K562 treated with DMSO at 1 percent for 4 hours (cell line): ENCODE results near the gene TBC1D9B. TPM values are rescaled to one million over a fixed set of nuclear protein-coding genes. Genes with fewer than 3 reads are reported as not detected.

Experiments used
- total RNA-seq: library from RNA; unstranded; fragments of 300-600 nt; gene quantifications from 2 replicates; pipeline ENCODE4 v1.2.3, GENCODE V29; 2022; ENCODE audit not compliant: insufficient read depth

The TBC1D9B gene
- 30.2 and 34.9 TPM in 2 replicates for total RNA-seq

DNA sequence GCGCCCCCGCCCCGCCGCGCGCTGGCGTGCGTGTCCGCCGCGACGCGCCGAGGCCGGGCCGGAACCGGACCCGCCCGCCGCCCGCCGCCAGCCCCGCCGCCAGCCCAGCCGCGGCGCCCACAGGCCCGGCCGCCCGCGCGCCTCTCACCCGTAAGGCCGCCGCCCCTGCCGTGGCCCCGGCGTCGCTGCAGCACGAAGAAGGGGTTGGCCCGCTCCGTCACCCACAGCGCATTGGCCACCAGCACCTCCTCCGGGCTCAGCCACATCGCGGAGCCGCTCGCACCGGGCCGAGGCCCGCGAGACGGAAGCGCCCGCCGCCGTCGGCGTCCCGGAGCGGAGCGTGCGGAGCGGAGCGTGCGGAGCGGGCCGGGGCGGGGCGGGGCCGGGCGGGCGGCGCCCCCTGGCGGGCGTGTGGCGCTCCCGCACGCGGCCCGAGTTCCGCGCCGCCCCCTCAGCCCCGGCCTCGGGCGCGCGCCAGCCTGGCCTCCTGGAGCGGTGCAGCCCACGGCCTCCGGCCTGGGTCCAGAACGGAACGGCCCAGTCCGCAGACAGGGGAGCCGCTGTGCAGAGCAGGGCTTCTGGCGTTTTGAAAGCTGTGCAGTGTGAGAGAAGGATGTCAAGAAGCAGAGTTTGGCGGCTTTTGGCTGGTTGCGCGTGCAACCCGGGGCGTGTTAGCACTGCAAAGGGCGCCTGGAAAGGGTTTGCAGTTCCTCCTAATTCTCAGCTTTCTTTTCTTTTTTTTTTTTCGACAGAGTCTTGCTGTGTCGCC lies at the start of gene TBC1D9B:
Gene TBC1D9B (minus strand): TSS at position 342 of the 769 bp plus-strand sequence. CDS start 76 bp downstream, at position 266.

DNA sequence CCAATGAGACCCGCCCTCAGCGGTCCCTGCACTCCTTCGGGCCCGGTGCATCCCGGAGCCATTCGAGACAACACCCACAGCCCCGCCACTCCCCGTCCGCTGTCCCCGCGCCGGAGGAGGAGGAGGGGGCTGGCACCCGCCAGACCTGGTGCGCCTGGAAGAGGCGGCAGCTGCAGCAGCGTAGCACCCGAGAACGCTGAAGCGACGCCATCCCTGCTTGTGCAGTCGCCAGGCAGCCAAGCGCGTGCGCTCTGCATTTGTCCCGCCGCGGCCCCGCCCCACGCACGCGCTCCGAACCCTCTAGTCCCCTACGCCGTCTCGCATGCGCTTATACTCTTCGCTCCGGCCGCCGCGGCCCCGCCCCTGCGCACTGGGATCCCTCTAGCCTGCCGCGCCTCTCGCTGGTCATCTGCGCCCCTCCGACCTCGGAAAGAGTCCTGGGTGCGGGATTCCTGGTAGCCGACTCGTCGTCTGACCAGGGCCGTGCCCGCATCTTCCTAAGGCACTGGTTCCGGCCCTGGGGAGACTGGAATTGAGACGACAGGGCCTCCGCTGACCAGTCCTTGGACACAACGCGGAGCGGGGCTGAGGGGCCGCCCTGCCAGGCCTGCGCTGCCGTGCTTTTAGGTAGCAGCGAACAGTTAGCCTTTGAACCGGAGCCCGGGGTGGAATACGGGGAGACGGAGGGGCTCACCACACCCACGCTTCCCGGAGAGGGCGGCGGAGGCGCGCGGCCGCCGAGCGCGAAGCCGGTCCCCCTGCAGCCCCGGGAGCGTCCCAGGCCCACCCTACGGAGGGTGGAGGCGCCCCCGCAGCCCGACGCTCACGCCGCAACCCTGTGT lies 48.9 kb downstream of the TBC1D9B start, which contains the start of gene MRNIP:
Gene MRNIP (minus strand): TSS at position 232 of the 842 bp plus-strand sequence. CDS start 21 bp downstream, at position 211.

DNA sequence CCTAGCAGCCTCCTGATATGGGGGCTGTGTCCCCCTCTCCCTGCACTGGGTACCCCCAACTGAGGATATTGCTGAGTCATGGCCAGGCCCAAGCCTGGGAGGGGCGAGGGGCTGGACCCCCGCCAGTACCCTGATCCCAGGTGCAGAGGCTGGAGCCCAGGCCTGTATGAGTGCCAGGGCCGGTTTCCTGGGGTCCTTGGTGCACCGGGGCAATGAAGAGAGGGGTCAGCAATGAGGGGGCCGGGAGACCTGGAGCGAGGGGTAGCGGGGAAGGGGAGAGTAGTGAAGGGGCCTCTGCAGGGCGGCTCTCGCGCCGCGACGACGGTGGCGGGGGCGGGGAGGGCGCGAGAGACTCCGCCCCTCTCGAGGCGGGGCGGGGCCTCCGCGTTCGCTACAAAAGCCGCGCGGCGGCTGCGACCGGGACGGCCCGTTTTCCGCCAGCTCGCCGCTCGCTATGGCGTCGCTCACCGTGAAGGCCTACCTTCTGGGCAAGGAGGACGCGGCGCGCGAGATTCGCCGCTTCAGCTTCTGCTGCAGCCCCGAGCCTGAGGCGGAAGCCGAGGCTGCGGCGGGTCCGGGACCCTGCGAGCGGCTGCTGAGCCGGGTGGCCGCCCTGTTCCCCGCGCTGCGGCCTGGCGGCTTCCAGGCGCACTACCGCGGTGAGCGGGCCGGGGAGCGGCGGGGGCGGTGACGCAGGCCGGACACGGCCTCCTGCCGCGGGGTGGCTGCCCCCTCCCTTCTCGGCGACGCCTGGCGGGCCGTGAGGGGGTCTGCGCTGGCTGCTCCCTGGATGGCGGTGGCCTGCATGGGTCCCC lies 87.0 kb downstream of the TBC1D9B start, which contains the start of gene SQSTM1:
Gene SQSTM1 (plus strand): TSS at position 423 of the 815 bp plus-strand sequence. CDS start 32 bp downstream, at position 455.

Other genes with a start within 250 kb of the TBC1D9B start
- gene CBY3, start 226.9 kb downstream of the TBC1D9B start, total RNA-seq, result not detected in 2 replicates
- 265 and 279 TPM in 2 replicates for gene CANX, start 208.9 kb downstream of the TBC1D9B start, total RNA-seq
- gene MAML1, start 175.1 kb downstream of the TBC1D9B start, total RNA-seq, result 12.9 and 17.1 TPM in 2 replicates
- gene LTC4S, start 113.9 kb downstream of the TBC1D9B start, total RNA-seq, result not detected in 2 replicates
- gene MGAT4B, start 101.0 kb downstream of the TBC1D9B start, total RNA-seq, result 140 and 190 TPM in 2 replicates
- 416 and 448 TPM in 2 replicates for gene SQSTM1, start 87.0 kb downstream of the TBC1D9B start, total RNA-seq
- gene MRNIP, start 49.1 kb downstream of the TBC1D9B start, total RNA-seq, result 13.5 and 22.2 TPM in 2 replicates
- gene RNF130, start 163.9 kb upstream of the TBC1D9B start, total RNA-seq, result 67.5 and 80.4 TPM in 2 replicates